ENCODE measurements around the gene GON4L.
"Not testable (repeated sequence)": the region's sequence is repeated elsewhere in the genome, so short reads cannot be mapped to it uniquely, and the experiment has no call there.

Gene GON4L

GRCh38 chr1:155709391-155709790, 147.6 kb downstream of the GON4L start:
- Histone ChIP-seq H3K18ac (ENCODE audit: low read depth in 1 of 2, low read length in 2 of 2) (no peak overlapping the region), H4K91ac (ENCODE audit: low read length) (no peak overlapping the region), H3K79me1 (replicated peaks; ENCODE audit: low read length, poor library complexity, severe bottlenecking) (peaks cover 12% of the 10 kb centered on the region), H4K8ac (ENCODE audit: low read length) (no peak overlapping the region), H3K14ac (ENCODE audit: low read length in 2 of 2) (no peak overlapping the region), H3K9me3 (ENCODE audit: control insufficient read depth, low read length) (no peaks in the 10 kb centered on the region), H2BK120ac (ENCODE audit: low read depth, low read length) (no peak overlapping the region), H3K4me2 (ENCODE audit: low read length, poor library complexity, severe bottlenecking) (no peak overlapping the region), H3K36me3 (ENCODE audit: control insufficient read depth in 1 of 2, insufficient read depth in 2 of 2, low read depth in 1 of 2, low read length in 2 of 2) (peaks cover 4 to 25% of the 10 kb centered on the region in 2 experiments), H2BK15ac (ENCODE audit: low read depth, poor library complexity, severe bottlenecking) (no peak overlapping the region), H3K27me3 (ENCODE audit: control insufficient read depth in 1 of 2, insufficient read depth in 1 of 2, low read length in 2 of 2) (no peaks in the 10 kb centered on the region), H3K27ac (ENCODE audit: low read length, poor library complexity, severe bottlenecking) (no peak overlapping the region), H2AFZ (ENCODE audit: low read depth, low read length) (no peak overlapping the region), H3K23ac (ENCODE audit: low read length in 2 of 2) (no peak overlapping the region), H3K4ac (ENCODE audit: low read depth in 1 of 2, low read length in 2 of 2) (no peak overlapping the region), H3K4me1 (ENCODE audit: control insufficient read depth, insufficient read depth, low read depth, low read length) (no peaks in the 10 kb centered on the region), H2BK5ac (ENCODE audit: low read depth, low read length, poor library complexity, severe bottlenecking) (no peak overlapping the region), H3K4me3 (ENCODE audit: insufficient read depth in 1 of 2, low read depth in 1 of 2, low read length in 2 of 2) (no peak overlapping the region), H2BK12ac (ENCODE audit: low read length in 2 of 2) (no peak overlapping the region), H3K9ac (ENCODE audit: low read length) (no peak overlapping the region), H2AK5ac (ENCODE audit: low read length, severe bottlenecking) (no peak overlapping the region)
- DNase-seq = no peak
- WGBS = 96% methylated on average over 2 of the region's 3 CpGs

- Histone ChIP-seq H2BK15ac (ENCODE audit: low read depth, poor library complexity, severe bottlenecking) (no peak overlapping the region), H3K4me3 (ENCODE audit: insufficient read depth in 1 of 2, low read depth in 1 of 2, low read length in 2 of 2) (no peak overlapping the region), H3K4ac (ENCODE audit: low read depth in 1 of 2, low read length in 2 of 2) (no peak overlapping the region), H3K9ac (ENCODE audit: low read length) (no peak overlapping the region), H3K14ac (ENCODE audit: low read length in 2 of 2) (no peak overlapping the region), H3K18ac (ENCODE audit: low read depth in 1 of 2, low read length in 2 of 2) (no peak overlapping the region), H2BK12ac (ENCODE audit: low read length in 2 of 2) (no peak overlapping the region), H3K79me1 (replicated peaks; ENCODE audit: low read length, poor library complexity, severe bottlenecking) (peaks cover 8% of the 10 kb centered on the region), H2AFZ (ENCODE audit: low read depth, low read length) (no peak overlapping the region), H3K4me2 (ENCODE audit: low read length, poor library complexity, severe bottlenecking) (no peak overlapping the region), H4K8ac (ENCODE audit: low read length) (no peak overlapping the region), H4K91ac (ENCODE audit: low read length) (no peak overlapping the region), H2BK120ac (ENCODE audit: low read depth, low read length) (no peak overlapping the region), H3K27me3 (ENCODE audit: control insufficient read depth in 1 of 2, insufficient read depth in 1 of 2, low read length in 2 of 2) (no peaks in the 10 kb centered on the region), H3K9me3 (ENCODE audit: control insufficient read depth, low read length) (no peaks in the 10 kb centered on the region), H2AK5ac (ENCODE audit: low read length, severe bottlenecking) (no peak overlapping the region), H3K23ac (ENCODE audit: low read length in 2 of 2) (no peak overlapping the region), H3K36me3 (ENCODE audit: control insufficient read depth in 1 of 2, insufficient read depth in 2 of 2, low read depth in 1 of 2, low read length in 2 of 2) (peaks cover 4 to 8% of the 10 kb centered on the region in 2 experiments), H3K4me1 (ENCODE audit: control insufficient read depth, insufficient read depth, low read depth, low read length) (no peaks in the 10 kb centered on the region), H2BK5ac (ENCODE audit: low read depth, low read length, poor library complexity, severe bottlenecking) (no peak overlapping the region), H3K27ac (ENCODE audit: low read length, poor library complexity, severe bottlenecking) (no peak overlapping the region)
- 74% methylated on average over 5 of the region's 5 CpGs for WGBS
- DNase-seq = peak; percentile 68
Observed at GRCh38 chr1:155706139-155706538, 150.9 kb downstream of the GON4L start.

GRCh38 chr1:155704414-155704813, 152.6 kb downstream of the GON4L start:
- H4K91ac ChIP-seq (ENCODE audit: low read length); H3K27me3 ChIP-seq (ENCODE audit: control insufficient read depth in 1 of 2, insufficient read depth in 1 of 2, low read length in 2 of 2); H3K18ac ChIP-seq (ENCODE audit: low read depth in 1 of 2, low read length in 2 of 2); H3K4me1 ChIP-seq (ENCODE audit: control insufficient read depth, insufficient read depth, low read depth, low read length); H2BK12ac ChIP-seq (ENCODE audit: low read length in 2 of 2); H3K27ac ChIP-seq (ENCODE audit: low read length, poor library complexity, severe bottlenecking); H3K36me3 ChIP-seq (ENCODE audit: control insufficient read depth in 1 of 2, insufficient read depth in 2 of 2, low read depth in 1 of 2, low read length in 2 of 2); H2BK120ac ChIP-seq (ENCODE audit: low read depth, low read length); H3K9ac ChIP-seq (ENCODE audit: low read length); H3K14ac ChIP-seq (ENCODE audit: low read length in 2 of 2); H3K9me3 ChIP-seq (ENCODE audit: control insufficient read depth, low read length); H3K4ac ChIP-seq (ENCODE audit: low read depth in 1 of 2, low read length in 2 of 2); DNase-seq; H2AFZ ChIP-seq (ENCODE audit: low read depth, low read length); H3K23ac ChIP-seq (ENCODE audit: low read length in 2 of 2); H2BK15ac ChIP-seq (ENCODE audit: low read depth, poor library complexity, severe bottlenecking); H4K8ac ChIP-seq (ENCODE audit: low read length); H2BK5ac ChIP-seq (ENCODE audit: low read depth, low read length, poor library complexity, severe bottlenecking); H3K4me3 ChIP-seq (ENCODE audit: insufficient read depth in 1 of 2, low read depth in 1 of 2, low read length in 2 of 2); H3K4me2 ChIP-seq (ENCODE audit: low read length, poor library complexity, severe bottlenecking); H2AK5ac ChIP-seq (ENCODE audit: low read length, severe bottlenecking); H3K79me1 ChIP-seq (replicated peaks; ENCODE audit: low read length, poor library complexity, severe bottlenecking): not testable (repeated sequence)
- WGBS = 96% methylated on average over 3 of the region's 5 CpGs

GRCh38 chr1:155703216-155703615, 153.8 kb downstream of the GON4L start:
- Histone ChIP-seq H3K27me3 (ENCODE audit: control insufficient read depth in 1 of 2, insufficient read depth in 1 of 2, low read length in 2 of 2) (no peaks in the 10 kb centered on the region), H3K4me1 (ENCODE audit: control insufficient read depth, insufficient read depth, low read depth, low read length) (peaks cover 2% of the 10 kb centered on the region), H4K8ac (ENCODE audit: low read length) (no peak overlapping the region), H3K9me3 (ENCODE audit: control insufficient read depth, low read length) (no peaks in the 10 kb centered on the region), H3K36me3 (ENCODE audit: control insufficient read depth in 1 of 2, insufficient read depth in 2 of 2, low read depth in 1 of 2, low read length in 2 of 2) (no peaks in the 10 kb centered on the region), H3K27ac (ENCODE audit: low read length, poor library complexity, severe bottlenecking) (no peak overlapping the region), H2BK15ac (ENCODE audit: low read depth, poor library complexity, severe bottlenecking) (no peak overlapping the region), H3K4me2 (ENCODE audit: low read length, poor library complexity, severe bottlenecking) (no peak overlapping the region), H2BK12ac (ENCODE audit: low read length in 2 of 2) (no peak overlapping the region), H2AFZ (ENCODE audit: low read depth, low read length) (no peak overlapping the region), H2BK5ac (ENCODE audit: low read depth, low read length, poor library complexity, severe bottlenecking) (no peak overlapping the region), H3K14ac (ENCODE audit: low read length in 2 of 2) (no peak overlapping the region), H2BK120ac (ENCODE audit: low read depth, low read length) (no peak overlapping the region), H3K9ac (ENCODE audit: low read length) (no peak overlapping the region), H2AK5ac (ENCODE audit: low read length, severe bottlenecking) (no peak overlapping the region), H3K23ac (ENCODE audit: low read length in 2 of 2) (no peak overlapping the region), H3K18ac (ENCODE audit: low read depth in 1 of 2, low read length in 2 of 2) (no peak overlapping the region), H4K91ac (ENCODE audit: low read length) (no peak overlapping the region), H3K4me3 (ENCODE audit: insufficient read depth in 1 of 2, low read depth in 1 of 2, low read length in 2 of 2) (no peak overlapping the region), H3K79me1 (replicated peaks; ENCODE audit: low read length, poor library complexity, severe bottlenecking) (peaks cover 3% of the 10 kb centered on the region), H3K4ac (ENCODE audit: low read depth in 1 of 2, low read length in 2 of 2) (no peak overlapping the region)
- no peak for DNase-seq
- WGBS = 95% methylated on average over 4 of the region's 6 CpGs

Measured in mesenchymal stem cell (in vitro differentiated cells and primary cell).